ENCODE results near the gene TTC28.

The TTC28 gene

GRCh38 chr22:28442264-28442710 lies 237.4 kb downstream of the TTC28 start:
- peak; percentile 32 for DNase-seq (ENCODE audit: low read depth, low spot score)

- no peak for DNase-seq (ENCODE audit: low read depth, low spot score)
Observed at GRCh38 chr22:28441720-28442263, 237.8 kb downstream of the TTC28 start.

- no peak for DNase-seq (ENCODE audit: low read depth, low spot score)
Observed at GRCh38 chr22:28440592-28441390, 238.8 kb downstream of the TTC28 start.

GRCh38 chr22:28438183-28438768 lies 241.4 kb downstream of the TTC28 start:
- no peak for DNase-seq (ENCODE audit: low read depth, low spot score)

GRCh38 chr22:28435982-28436381 lies 243.7 kb downstream of the TTC28 start:
- no peak for DNase-seq (ENCODE audit: low read depth, low spot score)

GRCh38 chr22:28435140-28435768 lies 244.4 kb downstream of the TTC28 start:
- no peak for DNase-seq (ENCODE audit: low read depth, low spot score)

GRCh38 chr22:28430466-28431025 lies 249.1 kb downstream of the TTC28 start:
- DNase-seq (ENCODE audit: low read depth, low spot score) = no peak

GRCh38 chr22:28429711-28430110 lies 249.9 kb downstream of the TTC28 start:
- DNase-seq (ENCODE audit: low read depth, low spot score) = no peak

- DNase-seq (ENCODE audit: low read depth, low spot score) = no peak
Observed at GRCh38 chr22:28428271-28428670, 251.4 kb downstream of the TTC28 start.

GRCh38 chr22:28426346-28427132 lies 253.1 kb downstream of the TTC28 start:
- no peak for DNase-seq (ENCODE audit: low read depth, low spot score)

GRCh38 chr22:28425211-28425610 lies 254.4 kb downstream of the TTC28 start:
- no peak for DNase-seq (ENCODE audit: low read depth, low spot score)

GRCh38 chr22:28424427-28425080 lies 255.1 kb downstream of the TTC28 start:
- no peak for DNase-seq (ENCODE audit: low read depth, low spot score)

- DNase-seq (ENCODE audit: low read depth, low spot score) = no peak
Observed at GRCh38 chr22:28419919-28420318, 259.7 kb downstream of the TTC28 start.

- DNase-seq (ENCODE audit: low read depth, low spot score) = no peak
Observed at GRCh38 chr22:28418008-28418407, 261.6 kb downstream of the TTC28 start.

GRCh38 chr22:28417431-28417830 lies 262.2 kb downstream of the TTC28 start:
- DNase-seq (ENCODE audit: low read depth, low spot score) = no peak

GRCh38 chr22:28414913-28415312 lies 264.7 kb downstream of the TTC28 start:
- DNase-seq (ENCODE audit: low read depth, low spot score) = no peak

- DNase-seq (ENCODE audit: low read depth, low spot score) = no peak
Observed at GRCh38 chr22:28413612-28414399, 265.8 kb downstream of the TTC28 start.

GRCh38 chr22:28412109-28412508 lies 267.5 kb downstream of the TTC28 start:
- no peak for DNase-seq (ENCODE audit: low read depth, low spot score)

GRCh38 chr22:28411125-28411524 lies 268.5 kb downstream of the TTC28 start:
- DNase-seq (ENCODE audit: low read depth, low spot score) = no peak

Data from activated CD4-positive, CD25-positive, alpha-beta regulatory T cell treated with anti-CD3 and anti-CD28 coated beads, Interleukin-2, amount 50 U/mL, for 16 hours (primary cell).